ENCODE data around the gene TUFM. TPM values are rescaled to one million over a fixed set of nuclear protein-coding genes. Genes with fewer than 3 reads are reported as not detected.
A peak's percentile ranks its signal among the peaks of the same experiment; 100 is the strongest.

Gene TUFM
- total RNA-seq, 4 donors from 2014 or later, result 48.3 to 92.9 (median 61.6) TPM

- peaks cover 0 to 10% of the 10 kb centered on the region in 2 donors for H3K4me1 ChIP-seq
- H3K4me3 ChIP-seq, result peak within 1 kb of the TSS; percentile 49 to 65
- no peaks in the 10 kb centered on the region for H3K9me3 ChIP-seq
- no peaks in the 10 kb centered on the region for H3K36me3 ChIP-seq
- TF ChIP-seq POLR2A (IDR thresholded peaks at IDR 0.05), result no peak
- TF ChIP-seq, protein P1, sequence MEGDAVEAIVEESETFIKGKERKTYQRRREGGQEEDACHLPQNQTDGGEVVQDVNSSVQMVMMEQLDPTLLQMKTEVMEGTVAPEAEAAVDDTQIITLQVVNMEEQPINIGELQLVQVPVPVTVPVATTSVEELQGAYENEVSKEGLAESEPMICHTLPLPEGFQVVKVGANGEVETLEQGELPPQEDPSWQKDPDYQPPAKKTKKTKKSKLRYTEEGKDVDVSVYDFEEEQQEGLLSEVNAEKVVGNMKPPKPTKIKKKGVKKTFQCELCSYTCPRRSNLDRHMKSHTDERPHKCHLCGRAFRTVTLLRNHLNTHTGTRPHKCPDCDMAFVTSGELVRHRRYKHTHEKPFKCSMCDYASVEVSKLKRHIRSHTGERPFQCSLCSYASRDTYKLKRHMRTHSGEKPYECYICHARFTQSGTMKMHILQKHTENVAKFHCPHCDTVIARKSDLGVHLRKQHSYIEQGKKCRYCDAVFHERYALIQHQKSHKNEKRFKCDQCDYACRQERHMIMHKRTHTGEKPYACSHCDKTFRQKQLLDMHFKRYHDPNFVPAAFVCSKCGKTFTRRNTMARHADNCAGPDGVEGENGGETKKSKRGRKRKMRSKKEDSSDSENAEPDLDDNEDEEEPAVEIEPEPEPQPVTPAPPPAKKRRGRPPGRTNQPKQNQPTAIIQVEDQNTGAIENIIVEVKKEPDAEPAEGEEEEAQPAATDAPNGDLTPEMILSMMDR (IDR thresholded peaks at IDR 0.05), result no peak
- no peaks in the 10 kb centered on the region for H3K27me3 ChIP-seq
- no peak within 1 kb of the TSS for H3K27ac ChIP-seq
- no peak for DNase-seq
- intact Hi-C loops (cut with DNase I; ENCODE audit: low total_unique reads), result loop anchor here (10.0 kb wide), 1 partner anchor 46 kb away; the partner anchor contains the start of gene RABEP2
Measured at GRCh38 chr16:28878083-28878926, 32.2 kb upstream of the TUFM start, which contains the start of gene ATP2A1. TSS of gene ATP2A1 (plus strand) at chr16:28878488. CDS start at chr16:28878672, 184 bp downstream.

DNA sequence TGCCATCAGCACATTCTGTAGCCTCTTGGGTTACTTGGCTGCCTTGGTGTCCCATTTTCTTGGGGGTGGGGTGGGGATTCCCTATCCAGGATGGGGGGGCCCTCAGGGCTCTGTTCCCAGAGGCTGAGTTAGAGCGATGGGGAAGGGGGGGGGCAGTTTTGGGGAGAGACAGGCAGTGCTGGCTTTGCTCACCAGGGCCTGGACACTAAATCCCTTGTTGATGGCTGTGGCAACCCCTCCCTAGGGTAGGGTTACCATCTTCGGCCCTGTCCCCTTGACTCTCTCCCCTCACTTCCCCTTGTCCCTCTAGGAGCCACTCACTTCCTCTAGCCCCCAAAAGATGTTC, 31.5 kb upstream of the TUFM start:
- Histone ChIP-seq H3K4me1 (peaks cover 0 to 10% of the 10 kb centered on the region in 2 donors), H3K9me3 (no peaks in the 10 kb centered on the region), H3K27ac (no peak overlapping the region), H3K27me3 (no peaks in the 10 kb centered on the region), H3K36me3 (no peaks in the 10 kb centered on the region), H3K4me3 (no peak overlapping the region)
- TF ChIP-seq POLR2A (IDR thresholded peaks at IDR 0.05), result no peak
- TF ChIP-seq, protein P1 (IDR thresholded peaks at IDR 0.05), result no peak
- intact Hi-C loops (cut with DNase I; ENCODE audit: low total_unique reads), result loop anchor here (10.0 kb wide), 1 partner anchor 47 kb away; the partner anchor contains the start of gene RABEP2
- DNase-seq, result no peak

DNA sequence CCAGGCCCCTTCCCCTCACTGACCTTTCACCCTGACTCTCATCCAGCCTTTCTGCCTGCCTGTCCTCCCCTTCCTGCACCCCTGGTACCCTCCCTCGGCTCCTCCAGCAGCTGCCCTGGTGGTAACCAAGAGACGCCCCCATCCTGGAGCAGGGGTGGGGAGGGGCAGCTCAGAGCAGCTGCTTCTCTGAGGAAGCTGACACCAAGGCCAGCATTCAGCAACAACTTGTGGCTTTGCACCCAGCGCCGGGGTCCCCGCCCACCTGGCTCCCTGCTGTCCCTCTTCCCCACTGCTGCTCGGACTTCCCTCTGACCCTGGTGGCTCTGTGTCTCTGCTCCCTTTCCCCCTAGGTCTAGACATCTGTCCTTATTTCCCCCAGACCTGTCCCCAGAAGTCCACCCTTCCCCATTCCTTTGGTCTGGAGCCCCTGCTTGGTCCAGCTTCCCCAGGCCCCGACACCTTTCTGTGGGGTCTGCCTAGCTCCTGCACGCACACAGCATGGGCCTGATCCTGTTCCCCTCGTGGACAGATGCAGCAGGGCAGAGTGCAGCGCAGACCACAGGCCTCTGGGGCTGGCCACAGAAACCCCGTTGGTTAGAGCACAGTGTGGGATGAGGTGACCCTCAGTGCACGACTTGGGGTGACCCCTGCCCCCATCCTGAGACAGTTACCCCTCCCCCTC, 31.0 kb upstream of the TUFM start:
- intact Hi-C loops (cut with DNase I; ENCODE audit: low total_unique reads), result loop anchor here (10.0 kb wide), 1 partner anchor 48 kb away; the partner anchor contains the start of gene RABEP2
- Histone ChIP-seq H3K4me1 (peaks cover 0 to 10% of the 10 kb centered on the region in 2 donors), H3K27me3 (no peaks in the 10 kb centered on the region), H3K9me3 (no peaks in the 10 kb centered on the region), H3K4me3 (no peak overlapping the region), H3K36me3 (no peaks in the 10 kb centered on the region), H3K27ac (no peak overlapping the region)
- no peak for TF ChIP-seq POLR2A (IDR thresholded peaks at IDR 0.05)
- TF ChIP-seq, protein P1 (IDR thresholded peaks at IDR 0.05), result no peak
- no peak for DNase-seq

- no peaks in the 10 kb centered on the region for H3K27me3 ChIP-seq
- intact Hi-C loops (cut with DNase I; ENCODE audit: low total_unique reads), result loop anchor here (10.0 kb wide), 1 partner anchor 49 kb away; the partner anchor contains the start of gene RABEP2
- peaks cover 0 to 10% of the 10 kb centered on the region in 2 donors for H3K4me1 ChIP-seq
- H3K36me3 ChIP-seq, result no peaks in the 10 kb centered on the region
- TF ChIP-seq, protein P1 (IDR thresholded peaks at IDR 0.05), result no peak
- TF ChIP-seq POLR2A (IDR thresholded peaks at IDR 0.05), result no peak
- H3K9me3 ChIP-seq, result no peaks in the 10 kb centered on the region
- H3K27ac ChIP-seq, result peak overlapping the region in 1 of 2 donors; percentile 33
- no peak for DNase-seq
- no peak overlapping the region for H3K4me3 ChIP-seq
Measured at GRCh38 chr16:28876019-28876659, 30.0 kb upstream of the TUFM start.
